Measurements from ENCODE around the gene CLTCL1. TPM values are rescaled to one million over a fixed set of nuclear protein-coding genes. Genes with fewer than 3 reads are reported as not detected.
"Not testable (repeated sequence)": the region's sequence is repeated elsewhere in the genome, so short reads cannot be mapped to it uniquely, and the experiment has no call there.

CLTCL1 gene
- total and polyA plus RNA-seq, 4 donors: 2.6 to 9.2 (median 4.3) TPM

DNA sequence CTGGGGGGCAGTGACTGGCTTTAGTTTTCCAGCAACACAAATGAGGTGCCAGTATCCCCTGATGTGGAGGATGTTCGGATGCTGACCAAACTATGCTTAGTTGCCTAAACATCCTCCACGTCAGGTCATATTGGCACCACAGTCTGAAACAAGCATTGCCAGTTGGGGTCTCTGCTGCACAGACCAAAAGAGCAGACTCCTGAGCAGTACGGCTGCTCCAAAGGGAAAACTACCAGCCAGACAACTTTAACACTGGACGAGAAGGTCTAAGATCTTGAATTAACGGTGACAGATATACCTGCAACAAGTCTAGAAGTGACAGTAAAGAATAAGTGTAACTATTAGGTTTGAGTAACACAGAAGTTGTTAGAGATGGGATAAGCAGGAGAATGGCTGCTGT, 40.5 kb upstream of the CLTCL1 start:
- Histone ChIP-seq H3K27ac (ENCODE audit: low read depth in 1 of 2, low read length in 1 of 2) (no peak overlapping the region), H3K36me3 (ENCODE audit: control insufficient read depth in 4 of 4, insufficient read depth in 4 of 4, low read length in 4 of 4) (peaks cover 23 to 34% (median 27%) of the 10 kb centered on the region in 4 donors), H3K9me3 (ENCODE audit: control insufficient read depth in 4 of 4, insufficient read depth in 3 of 4, low read length in 3 of 4) (peaks cover 4 to 16% (median 9%) of the 10 kb centered on the region in 4 donors), H3K9ac (ENCODE audit: insufficient read depth in 1 of 2, low read length in 2 of 2) (no peak overlapping the region), H3K27me3 (ENCODE audit: control insufficient read depth in 3 of 3, insufficient read depth in 3 of 3, low read length in 2 of 3) (no peaks in the 10 kb centered on the region), H3K4me3 (no peak overlapping the region), H3K4me1 (ENCODE audit: control insufficient read depth in 5 of 5, insufficient read depth in 5 of 5, low read length in 5 of 5) (no peaks in the 10 kb centered on the region)
- TF ChIP-seq, protein P1, sequence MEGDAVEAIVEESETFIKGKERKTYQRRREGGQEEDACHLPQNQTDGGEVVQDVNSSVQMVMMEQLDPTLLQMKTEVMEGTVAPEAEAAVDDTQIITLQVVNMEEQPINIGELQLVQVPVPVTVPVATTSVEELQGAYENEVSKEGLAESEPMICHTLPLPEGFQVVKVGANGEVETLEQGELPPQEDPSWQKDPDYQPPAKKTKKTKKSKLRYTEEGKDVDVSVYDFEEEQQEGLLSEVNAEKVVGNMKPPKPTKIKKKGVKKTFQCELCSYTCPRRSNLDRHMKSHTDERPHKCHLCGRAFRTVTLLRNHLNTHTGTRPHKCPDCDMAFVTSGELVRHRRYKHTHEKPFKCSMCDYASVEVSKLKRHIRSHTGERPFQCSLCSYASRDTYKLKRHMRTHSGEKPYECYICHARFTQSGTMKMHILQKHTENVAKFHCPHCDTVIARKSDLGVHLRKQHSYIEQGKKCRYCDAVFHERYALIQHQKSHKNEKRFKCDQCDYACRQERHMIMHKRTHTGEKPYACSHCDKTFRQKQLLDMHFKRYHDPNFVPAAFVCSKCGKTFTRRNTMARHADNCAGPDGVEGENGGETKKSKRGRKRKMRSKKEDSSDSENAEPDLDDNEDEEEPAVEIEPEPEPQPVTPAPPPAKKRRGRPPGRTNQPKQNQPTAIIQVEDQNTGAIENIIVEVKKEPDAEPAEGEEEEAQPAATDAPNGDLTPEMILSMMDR (IDR thresholded peaks at IDR 0.05; ENCODE audit: control extremely low read depth, extremely low read depth): no peak
- ATAC-seq (ENCODE audit: insufficient read depth, low FRiP score): no peak
- no peak for DNase-seq
- 97 to 98% methylated on average over 5 of the region's 5 CpGs for WGBS, 2 donors

- H3K27ac ChIP-seq (ENCODE audit: low read depth in 1 of 2, low read length in 1 of 2): no peak overlapping the region
- no peak for ATAC-seq (ENCODE audit: insufficient read depth, low FRiP score)
- peaks cover 4 to 14% (median 8%) of the 10 kb centered on the region in 4 donors for H3K9me3 ChIP-seq (ENCODE audit: control insufficient read depth in 4 of 4, insufficient read depth in 3 of 4, low read length in 3 of 4)
- peaks cover 22 to 30% (median 26%) of the 10 kb centered on the region in 4 donors for H3K36me3 ChIP-seq (ENCODE audit: control insufficient read depth in 4 of 4, insufficient read depth in 4 of 4, low read length in 4 of 4)
- 96 to 98% methylated on average over 7 of the region's 7 CpGs for WGBS, 2 donors
- TF ChIP-seq, protein P1 (IDR thresholded peaks at IDR 0.05; ENCODE audit: control extremely low read depth, extremely low read depth): no peak
- H3K4me1 ChIP-seq (ENCODE audit: control insufficient read depth in 5 of 5, insufficient read depth in 5 of 5, low read length in 5 of 5): no peaks in the 10 kb centered on the region
- H3K27me3 ChIP-seq (ENCODE audit: control insufficient read depth in 3 of 3, insufficient read depth in 3 of 3, low read length in 2 of 3): no peaks in the 10 kb centered on the region
- no peak overlapping the region for H3K4me3 ChIP-seq
- no peak for DNase-seq
- no peak overlapping the region for H3K9ac ChIP-seq (ENCODE audit: insufficient read depth in 1 of 2, low read length in 2 of 2)
Observed at GRCh38 chr22:19331474-19331873, 40.0 kb upstream of the CLTCL1 start.

DNA sequence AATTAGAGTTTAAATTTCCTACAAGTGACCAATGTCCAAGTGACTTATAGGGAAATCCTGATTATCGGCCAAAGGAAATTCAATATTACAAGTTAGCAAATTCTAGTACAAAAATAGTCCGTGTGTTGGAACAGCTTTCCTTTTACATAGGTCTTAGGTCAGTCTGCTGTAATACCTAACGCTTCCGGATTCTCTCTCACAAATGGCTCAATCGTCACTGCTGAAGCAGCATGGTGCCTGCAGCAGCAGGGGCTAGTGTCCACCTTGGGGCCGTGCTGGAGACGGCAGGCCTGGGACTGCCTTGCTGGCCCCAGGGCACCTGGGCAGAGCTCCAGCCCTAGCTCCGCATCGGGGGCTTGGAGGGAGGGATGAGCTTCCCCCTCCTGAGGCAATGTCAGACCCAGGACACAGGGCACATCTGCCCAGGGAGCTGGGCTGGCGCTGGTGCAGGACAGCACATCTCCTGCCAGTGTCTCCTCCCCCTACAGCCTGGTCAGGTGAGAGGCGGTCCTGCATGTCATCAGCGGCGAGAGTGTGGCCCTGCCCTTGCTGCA, 39.4 kb upstream of the CLTCL1 start:
- H3K4me1 ChIP-seq (ENCODE audit: control insufficient read depth in 5 of 5, insufficient read depth in 5 of 5, low read length in 5 of 5): no peaks in the 10 kb centered on the region
- WGBS, 2 donors: 96 to 98% methylated on average over 13 of the region's 13 CpGs
- DNase-seq (no peak), ATAC-seq (ENCODE audit: insufficient read depth, low FRiP score) (no peak)
- H3K4me3 ChIP-seq: no peak overlapping the region
- peaks cover 17 to 25% (median 21%) of the 10 kb centered on the region in 4 donors for H3K36me3 ChIP-seq (ENCODE audit: control insufficient read depth in 4 of 4, insufficient read depth in 4 of 4, low read length in 4 of 4)
- H3K27ac ChIP-seq (ENCODE audit: low read depth in 1 of 2, low read length in 1 of 2): no peak overlapping the region
- no peak overlapping the region for H3K9ac ChIP-seq (ENCODE audit: insufficient read depth in 1 of 2, low read length in 2 of 2)
- peaks cover 2 to 11% (median 4%) of the 10 kb centered on the region in 4 donors for H3K9me3 ChIP-seq (ENCODE audit: control insufficient read depth in 4 of 4, insufficient read depth in 3 of 4, low read length in 3 of 4)
- TF ChIP-seq, protein P1 (IDR thresholded peaks at IDR 0.05; ENCODE audit: control extremely low read depth, extremely low read depth): no peak
- no peaks in the 10 kb centered on the region for H3K27me3 ChIP-seq (ENCODE audit: control insufficient read depth in 3 of 3, insufficient read depth in 3 of 3, low read length in 2 of 3)

- H3K9ac ChIP-seq (ENCODE audit: insufficient read depth in 1 of 2, low read length in 2 of 2); H3K4me1 ChIP-seq (ENCODE audit: control insufficient read depth in 5 of 5, insufficient read depth in 5 of 5, low read length in 5 of 5); H3K27ac ChIP-seq (ENCODE audit: low read depth in 1 of 2, low read length in 1 of 2); H3K4me3 ChIP-seq; H3K27me3 ChIP-seq (ENCODE audit: control insufficient read depth in 3 of 3, insufficient read depth in 3 of 3, low read length in 2 of 3); DNase-seq; ATAC-seq (ENCODE audit: insufficient read depth, low FRiP score): not testable (repeated sequence)
- Histone ChIP-seq H3K36me3 (ENCODE audit: control insufficient read depth in 4 of 4, insufficient read depth in 4 of 4, low read length in 4 of 4) (peaks cover 14 to 20% (median 18%) of the 10 kb centered on the region in 4 donors), H3K9me3 (ENCODE audit: control insufficient read depth in 4 of 4, insufficient read depth in 3 of 4, low read length in 3 of 4) (peaks cover 0 to 11% (median 3%) of the 10 kb centered on the region in 4 donors)
- WGBS, 2 donors: 96 to 98% methylated on average over 5 of the region's 5 CpGs
Observed at GRCh38 chr22:19330205-19330604, 38.7 kb upstream of the CLTCL1 start.
